SKM-1 treated with dmso at 0.1 percent for 144 hours (cell line): ENCODE results near the gene CD248.
"Not testable (repeated sequence)": the region's sequence is repeated elsewhere in the genome, so short reads cannot be mapped to it uniquely, and the experiment has no call there.

Source experiments
- DNase-seq: peaks from one replicate; lab custom pipeline; 2025; ENCODE audit not compliant: unreplicated experiment; lab: John Stamatoyannopoulos, UW

CD248 gene

GRCh38 chr11:66277064-66277463, 39.8 kb downstream of the CD248 start:
- DNase-seq: not testable (repeated sequence)

- not testable (repeated sequence) for DNase-seq
These were observed 40.2 kb downstream of the CD248 start for GRCh38 chr11:66276619-66277018.

- no peak for DNase-seq
These were observed 40.7 kb downstream of the CD248 start for GRCh38 chr11:66275984-66276612.

- DNase-seq: no peak
These were observed 41.4 kb downstream of the CD248 start for GRCh38 chr11:66275396-66275795.

- DNase-seq: no peak
These were observed 42.6 kb downstream of the CD248 start for GRCh38 chr11:66274219-66274618.

- no peak for DNase-seq
These were observed 44.2 kb downstream of the CD248 start for GRCh38 chr11:66272596-66272995.

GRCh38 chr11:66271816-66272215, 45.0 kb downstream of the CD248 start:
- no peak for DNase-seq

GRCh38 chr11:66268952-66269905, 47.6 kb downstream of the CD248 start:
- peak; percentile 67 for DNase-seq

GRCh38 chr11:66268244-66268951, 48.4 kb downstream of the CD248 start, which contains the start of gene RAB1B:
RAB1B (plus strand) TSS chr11:66268639; CDS start chr11:66268680, 41 bp downstream.
- DNase-seq: peak; percentile 98

GRCh38 chr11:66267379-66268243, 49.2 kb downstream of the CD248 start:
- DNase-seq: peak; percentile 25

GRCh38 chr11:66267039-66267378, 49.8 kb downstream of the CD248 start:
- DNase-seq: no peak

GRCh38 chr11:66266378-66267038, 50.3 kb downstream of the CD248 start:
- DNase-seq: no peak

GRCh38 chr11:66265531-66266377, 51.1 kb downstream of the CD248 start:
- no peak for DNase-seq

- DNase-seq: no peak
These were observed 51.9 kb downstream of the CD248 start for GRCh38 chr11:66264914-66265313.
